Peyer's patch (tissue), 4 donors: ENCODE results near the gene CCDC159. TPM values are rescaled to one million over a fixed set of nuclear protein-coding genes. Genes with fewer than 3 reads are reported as not detected.
"Not testable (repeated sequence)": the region's sequence is repeated elsewhere in the genome, so short reads cannot be mapped to it uniquely, and the experiment has no call there.

Source experiments
- DNase-seq, 3 donors: peaks; one replicate each; pipeline ENCODE4 v3.0.0-alpha.2; 2017 to 2019
- H3K27ac ChIP-seq, 4 donors: fragments of 200-600 bp; sonication (generic); one replicate each; pipeline ENCODE4 v1.5.1; 2016 to 2019
- H3K27me3 ChIP-seq, 2 donors: fragments of 200-600 bp; sonication (generic); one replicate each; pipeline ENCODE4 v1.5.1; 2019
- H3K36me3 ChIP-seq, 3 donors: fragments of 200-600 bp; sonication (generic); one replicate each; pipeline ENCODE4 v1.5.1; 2016 to 2019
- H3K4me1 ChIP-seq, 4 donors: fragments of 200-600 bp; sonication (generic); one replicate each; pipeline ENCODE4 v1.5.1; 2016 to 2019
- H3K4me3 ChIP-seq, 4 donors: fragments of 200-600 bp; sonication (generic); 1 replicate in 3 of 4; 2 replicates in 1 of 4; pipeline ENCODE4 v1.5.1; 2016 to 2019; ENCODE audit warnings: mild to moderate bottlenecking in 1 of 4
- H3K9me3 ChIP-seq, 4 donors: fragments of 200-600 bp; sonication (generic); one replicate each; pipeline ENCODE4 v1.5.1; 2016 to 2019; ENCODE audit warnings: mild to moderate bottlenecking in 1 of 4
- CTCF ChIP-seq, 6 experiments: fragments of 450-650 bp in 4 of 6; fragments of 200-600 bp in 2 of 6; sonication (generic) in 1 of 6; IDR thresholded peaks; one replicate each; pipeline ENCODE4 v1.5.1; 2017 to 2019; ENCODE audit warnings: antibody characterized with exemption in 6 of 6, mild to moderate bottlenecking in 3 of 6, moderate library complexity in 1 of 6
- POLR2A ChIP-seq, 2 donors: fragments of 450-650 bp; IDR thresholded peaks; one replicate each; pipeline ENCODE4 v1.5.1; 2017; ENCODE audit warnings: antibody characterized with exemption in 2 of 2, mild to moderate bottlenecking in 2 of 2, moderate library complexity in 2 of 2
- total RNA-seq, 4 donors: library from RNA; depleted of rRNA; stranded (reverse); fragments of >200 nt; gene quantifications; one replicate each; pipeline ENCODE4 v1.1.0, GENCODE V29; 2016

Gene CCDC159
- total RNA-seq, 4 donors from 2014 or later = 25.6 to 157 (median 65.6) TPM

- no peaks in the 10 kb centered on the region for H3K36me3 ChIP-seq
- H3K27me3 ChIP-seq = no peaks in the 10 kb centered on the region
- no peaks in the 10 kb centered on the region for H3K9me3 ChIP-seq
- H3K4me1 ChIP-seq = peaks cover 4 to 50% (median 20%) of the 10 kb centered on the region in 4 donors
- TF ChIP-seq CTCF (IDR thresholded peaks at IDR 0.05) (no peak), POLR2A (IDR thresholded peaks at IDR 0.05) (no peak)
- no peak for DNase-seq
- no peak overlapping the region for H3K27ac ChIP-seq
- no peak overlapping the region for H3K4me3 ChIP-seq
Measured at GRCh38 chr19:11342429-11342828, 3.9 kb upstream of the CCDC159 start.

- DNase-seq = no peak
- TF ChIP-seq POLR2A (IDR thresholded peaks at IDR 0.05) (no peak), CTCF (IDR thresholded peaks at IDR 0.05) (no peak)
Measured at GRCh38 chr19:11345122-11345803, 1.1 kb upstream of the CCDC159 start.

GRCh38 chr19:11347546-11348039 lies 1.3 kb downstream of the CCDC159 start:
- H3K9me3 ChIP-seq = no peaks in the 10 kb centered on the region
- H3K4me3 ChIP-seq = no peak overlapping the region
- H3K27ac ChIP-seq = no peak overlapping the region
- H3K4me1 ChIP-seq = peaks cover 4 to 29% (median 11%) of the 10 kb centered on the region in 4 donors
- no peak for DNase-seq
- TF ChIP-seq CTCF (IDR thresholded peaks at IDR 0.05) = no peak
- H3K36me3 ChIP-seq = no peaks in the 10 kb centered on the region
- no peaks in the 10 kb centered on the region for H3K27me3 ChIP-seq

More at GRCh38 chr19:11345122-11345803, 1.1 kb upstream of the CCDC159 start:
- Histone ChIP-seq H3K4me3 (peak overlapping the region; percentile 67 to 83 (median 74)), H3K4me1 (peaks cover 4 to 29% (median 11%) of the 10 kb centered on the region in 4 donors), H3K27me3 (no peaks in the 10 kb centered on the region), H3K36me3 (no peaks in the 10 kb centered on the region), H3K9me3 (no peaks in the 10 kb centered on the region), H3K27ac (peak overlapping the region; percentile 73 to 83 (median 78))

GRCh38 chr19:11349171-11349570 lies 2.9 kb downstream of the CCDC159 start:
- no peak overlapping the region for H3K4me3 ChIP-seq
- H3K27ac ChIP-seq = no peak overlapping the region
- H3K36me3 ChIP-seq = no peaks in the 10 kb centered on the region
- H3K4me1 ChIP-seq = peaks cover 4 to 20% (median 10%) of the 10 kb centered on the region in 4 donors
- H3K9me3 ChIP-seq = no peaks in the 10 kb centered on the region
- TF ChIP-seq CTCF (IDR thresholded peaks at IDR 0.05) (no peak), POLR2A (IDR thresholded peaks at IDR 0.05) (no peak)
- H3K27me3 ChIP-seq = no peaks in the 10 kb centered on the region
- no peak for DNase-seq

GRCh38 chr19:11354102-11354501 lies 7.8 kb downstream of the CCDC159 start:
- H3K27me3 ChIP-seq, DNase-seq, H3K9me3 ChIP-seq, H3K36me3 ChIP-seq, H3K27ac ChIP-seq, H3K4me3 ChIP-seq: not testable (repeated sequence)
- peaks cover 0 to 10% (median 3%) of the 10 kb centered on the region in 4 donors for H3K4me1 ChIP-seq
